VCaP (cell line): ENCODE data around the gene PCDH9.
"Not testable (repeated sequence)": the region's sequence is repeated elsewhere in the genome, so short reads cannot be mapped to it uniquely, and the experiment has no call there.

ENCODE experiments used
- H3K27ac ChIP-seq: fragments of 450-650 bp; 2 replicates; pipeline ENCODE4 v1.5.1; 2017
- CTCF ChIP-seq: fragments of 450-650 bp; conservative IDR thresholded peaks from 2 replicates; pipeline ENCODE4 v1.5.1; 2017; ENCODE audit warnings: mild to moderate bottlenecking, moderate library complexity

The PCDH9 gene

GRCh38 chr13:66780814-66781213 is 449.3 kb downstream of the PCDH9 start:
- H3K27ac ChIP-seq, result no peak overlapping the region
- no peak for TF ChIP-seq CTCF

GRCh38 chr13:66778461-66778860 is 451.7 kb downstream of the PCDH9 start:
- TF ChIP-seq CTCF, result no peak

GRCh38 chr13:66775196-66775595 is 454.9 kb downstream of the PCDH9 start:
- no peak overlapping the region for H3K27ac ChIP-seq
- TF ChIP-seq CTCF, result no peak

More at GRCh38 chr13:66778461-66778860, 451.7 kb downstream of the PCDH9 start:
- H3K27ac ChIP-seq, result no peak overlapping the region

- no peak for TF ChIP-seq CTCF
These were observed 456.1 kb downstream of the PCDH9 start for GRCh38 chr13:66774046-66774445.

GRCh38 chr13:66765559-66765958 is 464.6 kb downstream of the PCDH9 start:
- no peak overlapping the region for H3K27ac ChIP-seq
- no peak for TF ChIP-seq CTCF

More at GRCh38 chr13:66774046-66774445, 456.1 kb downstream of the PCDH9 start:
- H3K27ac ChIP-seq, result no peak overlapping the region

GRCh38 chr13:66760678-66761077 is 469.5 kb downstream of the PCDH9 start:
- H3K27ac ChIP-seq, result not testable (repeated sequence)

- H3K27ac ChIP-seq, result no peak overlapping the region
- no peak for TF ChIP-seq CTCF
These were observed 470.2 kb downstream of the PCDH9 start for GRCh38 chr13:66759919-66760318.

- H3K27ac ChIP-seq, result no peak overlapping the region
- no peak for TF ChIP-seq CTCF
These were observed 478.4 kb downstream of the PCDH9 start for GRCh38 chr13:66751691-66752090.
